Astrocyte (in vitro differentiated cells and primary cell): Measurements from ENCODE around the gene MTA3.

Source experiments
- EZH2 ChIP-seq: IDR thresholded peaks from 2 replicates; pipeline ENCODE4 v1.6.1; 2012; ENCODE audit warnings: mild to moderate bottlenecking, low read length, inconsistent platforms; ENCODE audit not compliant: insufficient read depth
- TF ChIP-seq, protein P1 (sequence below): IDR thresholded peaks from 2 replicates; pipeline ENCODE4 v1.5.1; 2011; ENCODE audit warnings: low read depth, mild to moderate bottlenecking, inconsistent platforms, low read length, moderate library complexity; ENCODE audit not compliant: insufficient read depth

DNA sequence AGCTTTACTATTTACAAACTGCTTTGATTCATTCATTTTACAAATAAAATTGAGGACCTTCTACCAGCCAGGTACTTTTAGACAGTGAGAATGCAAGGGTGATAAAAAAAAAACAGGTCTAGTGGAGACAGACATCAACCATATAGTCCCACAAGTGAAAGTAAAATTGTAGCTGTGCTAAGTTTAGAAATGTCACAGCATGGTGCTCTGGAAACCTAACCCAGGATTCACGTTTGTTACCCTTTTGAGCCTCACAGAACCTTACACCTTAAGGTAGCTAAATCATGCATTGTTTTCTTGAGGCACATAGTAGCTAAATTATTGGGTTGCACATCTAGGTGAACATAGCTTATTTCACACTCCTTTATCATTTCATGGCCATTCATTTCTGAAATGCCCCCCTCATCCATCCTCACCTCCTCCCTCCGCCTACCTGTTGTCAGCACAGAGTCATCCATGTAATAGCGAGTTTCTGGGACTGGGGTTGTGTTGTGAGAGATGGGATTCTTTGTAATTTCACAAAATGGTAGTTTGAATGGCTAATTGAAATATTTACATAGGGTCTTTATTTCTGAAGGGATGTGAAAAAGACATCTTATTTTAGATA, 7.1 kb downstream of the MTA3 start:
- TF ChIP-seq, protein P1, sequence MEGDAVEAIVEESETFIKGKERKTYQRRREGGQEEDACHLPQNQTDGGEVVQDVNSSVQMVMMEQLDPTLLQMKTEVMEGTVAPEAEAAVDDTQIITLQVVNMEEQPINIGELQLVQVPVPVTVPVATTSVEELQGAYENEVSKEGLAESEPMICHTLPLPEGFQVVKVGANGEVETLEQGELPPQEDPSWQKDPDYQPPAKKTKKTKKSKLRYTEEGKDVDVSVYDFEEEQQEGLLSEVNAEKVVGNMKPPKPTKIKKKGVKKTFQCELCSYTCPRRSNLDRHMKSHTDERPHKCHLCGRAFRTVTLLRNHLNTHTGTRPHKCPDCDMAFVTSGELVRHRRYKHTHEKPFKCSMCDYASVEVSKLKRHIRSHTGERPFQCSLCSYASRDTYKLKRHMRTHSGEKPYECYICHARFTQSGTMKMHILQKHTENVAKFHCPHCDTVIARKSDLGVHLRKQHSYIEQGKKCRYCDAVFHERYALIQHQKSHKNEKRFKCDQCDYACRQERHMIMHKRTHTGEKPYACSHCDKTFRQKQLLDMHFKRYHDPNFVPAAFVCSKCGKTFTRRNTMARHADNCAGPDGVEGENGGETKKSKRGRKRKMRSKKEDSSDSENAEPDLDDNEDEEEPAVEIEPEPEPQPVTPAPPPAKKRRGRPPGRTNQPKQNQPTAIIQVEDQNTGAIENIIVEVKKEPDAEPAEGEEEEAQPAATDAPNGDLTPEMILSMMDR = no peak
- TF ChIP-seq EZH2 = no peak
